Activated CD8-positive, alpha-beta T cell treated with anti-CD3 and anti-CD28 coated beads for 36 hours (primary cell): ENCODE data around the gene ZFP36L1. TPM values are rescaled to one million over a fixed set of nuclear protein-coding genes. Genes with fewer than 3 reads are reported as not detected.

ENCODE experiments used
- ATAC-seq: fragments of 200-7000 bp; cut with Tn5 transposase; one replicate; pipeline ENCODE4 v1.10.0; 2021; ENCODE audit warnings: mild to moderate bottlenecking, moderate library complexity
- CTCF ChIA-PET: fragments of 350-600 bp; sonication (Branson Sonifier 250); formaldehyde crosslinking; loops from one replicate; lab custom pipeline; 2021; ENCODE audit warnings: antibody characterized with exemption; lab: Charles Lee
- POLR2A ChIA-PET: fragments of 350-600 bp; sonication (Branson Sonifier 250); formaldehyde crosslinking; loops from one replicate; lab custom pipeline; 2021; ENCODE audit warnings: antibody characterized with exemption; lab: Charles Lee
- DNase-seq: peaks from one replicate; pipeline ENCODE4 v3.0.0-alpha.2; 2020
- H3K27ac Mint-ChIP-seq: one replicate; pipeline ENCODE4 v1.8.0; 2021; ENCODE audit warnings: mild to moderate bottlenecking, mixed read lengths
- H3K27me3 Mint-ChIP-seq: one replicate; pipeline ENCODE4 v1.8.0; 2021; ENCODE audit warnings: mixed read lengths
- H3K36me3 Mint-ChIP-seq: one replicate; pipeline ENCODE4 v1.8.0; 2021; ENCODE audit warnings: low read depth, mixed read lengths
- H3K4me1 Mint-ChIP-seq: one replicate; pipeline ENCODE4 v1.8.0; 2021; ENCODE audit warnings: low read depth, mixed read lengths
- H3K4me3 Mint-ChIP-seq: one replicate; pipeline ENCODE4 v1.8.0; 2021; ENCODE audit warnings: mild to moderate bottlenecking, moderate library complexity, mixed read lengths
- H3K9me3 Mint-ChIP-seq: one replicate; pipeline ENCODE4 v1.8.0; 2021; ENCODE audit warnings: mixed read lengths
- CTCF ChIP-seq: fragments of 200-600 bp; IDR thresholded peaks from one replicate; pipeline ENCODE4 v1.8.0; 2022; ENCODE audit warnings: antibody characterized with exemption, mild to moderate bottlenecking
- intact Hi-C: fragments of 100-400 bp; cut with micrococcal nuclease; formaldehyde crosslinking; loops from one replicate; pipeline ENCODE4 v1.10.0; 2022
- total RNA-seq, 2 experiments: library from RNA; stranded (reverse); gene quantifications; one replicate each; pipeline ENCODE4 v1.2.3, GENCODE V29; 2021

Gene ZFP36L1
- total RNA-seq, 2 experiments from 2014 or later: 57.4 to 60.6 TPM

- DNase-seq: no peak
- H3K4me1 Mint-ChIP-seq: peaks cover 11% of the 10 kb centered on the region
- peaks cover 20% of the 10 kb centered on the region for H3K9me3 Mint-ChIP-seq
- ATAC-seq: no peak
- intact Hi-C loops: no loop called here
- CTCF ChIA-PET: no interaction called here
- TF ChIP-seq CTCF: no peak
- no peak overlapping the region for H3K27ac Mint-ChIP-seq
- H3K4me3 Mint-ChIP-seq: no peak overlapping the region
- no peaks in the 10 kb centered on the region for H3K27me3 Mint-ChIP-seq
- POLR2A ChIA-PET: no interaction called here
- H3K36me3 Mint-ChIP-seq: peaks cover 12% of the 10 kb centered on the region
Observed at GRCh38 chr14:68836082-68836481, 43.2 kb upstream of the ZFP36L1 start.

- no peaks in the 10 kb centered on the region for H3K27me3 Mint-ChIP-seq
- intact Hi-C loops: no loop called here
- H3K4me3 Mint-ChIP-seq: no peak overlapping the region
- CTCF ChIA-PET: interaction anchor here (1.7 kb wide), 1 partner anchor 9 kb away, joined by 8 read pairs; no protein-coding TSS in a partner anchor
- ATAC-seq (no peak), DNase-seq (no peak)
- peaks cover 19% of the 10 kb centered on the region for H3K9me3 Mint-ChIP-seq
- peaks cover 12% of the 10 kb centered on the region for H3K36me3 Mint-ChIP-seq
- H3K27ac Mint-ChIP-seq: no peak overlapping the region
- no peak for TF ChIP-seq CTCF
- peaks cover 3% of the 10 kb centered on the region for H3K4me1 Mint-ChIP-seq
- POLR2A ChIA-PET: no interaction called here
Observed at GRCh38 chr14:68834816-68835215, 41.9 kb upstream of the ZFP36L1 start.

- no peak for ATAC-seq
- Mint-ChIP-seq H3K4me1 (peaks cover 3% of the 10 kb centered on the region), H3K9me3 (peaks cover 2% of the 10 kb centered on the region), H3K27me3 (no peaks in the 10 kb centered on the region), H3K4me3 (no peak overlapping the region), H3K36me3 (no peaks in the 10 kb centered on the region), H3K27ac (no peak overlapping the region)
- DNase-seq: no peak
- CTCF ChIA-PET: interaction anchor here (1.4 to 6.4 kb wide), 4 partner anchors 13 to 34 kb away, joined by 3 to 65 read pairs (median 5); no protein-coding TSS in a partner anchor
- intact Hi-C loops: no loop called here
- POLR2A ChIA-PET: interaction anchor here (0.6 to 0.7 kb wide), 3 partner anchors 41 to 895 kb away, joined by 3 to 4 read pairs (median 3); no protein-coding TSS in a partner anchor
- TF ChIP-seq CTCF: no peak
Observed at GRCh38 chr14:68828698-68829097, 35.8 kb upstream of the ZFP36L1 start.

- no peak overlapping the region for H3K4me3 Mint-ChIP-seq
- peaks cover 21% of the 10 kb centered on the region for H3K4me1 Mint-ChIP-seq
- no peak for DNase-seq
- no peaks in the 10 kb centered on the region for H3K9me3 Mint-ChIP-seq
- TF ChIP-seq CTCF: no peak
- no peak for ATAC-seq
- ChIA-PET POLR2A (interaction anchor here (1.0 to 1.3 kb wide), 3 partner anchors 23 to 898 kb away, joined by 3 read pairs; no protein-coding TSS in a partner anchor), CTCF (interaction anchor here (0.7 to 6.4 kb wide), 9 partner anchors 9 to 884 kb away, joined by 3 to 65 read pairs (median 5); no protein-coding TSS in a partner anchor)
- no peaks in the 10 kb centered on the region for H3K27me3 Mint-ChIP-seq
- no peaks in the 10 kb centered on the region for H3K36me3 Mint-ChIP-seq
- intact Hi-C loops: no loop called here
- no peak overlapping the region for H3K27ac Mint-ChIP-seq
Observed at GRCh38 chr14:68825729-68826128, 32.9 kb upstream of the ZFP36L1 start.

GRCh38 chr14:68824517-68825347 lies 31.9 kb upstream of the ZFP36L1 start:
- Mint-ChIP-seq H3K36me3 (no peaks in the 10 kb centered on the region), H3K4me3 (no peak overlapping the region), H3K27me3 (no peaks in the 10 kb centered on the region), H3K27ac (no peak overlapping the region), H3K9me3 (no peaks in the 10 kb centered on the region), H3K4me1 (peaks cover 31% of the 10 kb centered on the region)
- ChIA-PET CTCF (interaction anchor here (0.6 to 6.4 kb wide), 12 partner anchors 8 to 883 kb away, joined by 3 to 65 read pairs (median 4); no protein-coding TSS in a partner anchor), POLR2A (interaction anchor here (1.1 to 1.3 kb wide), 2 partner anchors 24 to 45 kb away, joined by 3 read pairs; no protein-coding TSS in a partner anchor)
- ATAC-seq (no peak), DNase-seq (peak; percentile 50)
- TF ChIP-seq CTCF: peak; percentile 84
- intact Hi-C loops: no loop called here
